ENCODE data around the gene PPP1R1B.

PPP1R1B gene

DNA sequence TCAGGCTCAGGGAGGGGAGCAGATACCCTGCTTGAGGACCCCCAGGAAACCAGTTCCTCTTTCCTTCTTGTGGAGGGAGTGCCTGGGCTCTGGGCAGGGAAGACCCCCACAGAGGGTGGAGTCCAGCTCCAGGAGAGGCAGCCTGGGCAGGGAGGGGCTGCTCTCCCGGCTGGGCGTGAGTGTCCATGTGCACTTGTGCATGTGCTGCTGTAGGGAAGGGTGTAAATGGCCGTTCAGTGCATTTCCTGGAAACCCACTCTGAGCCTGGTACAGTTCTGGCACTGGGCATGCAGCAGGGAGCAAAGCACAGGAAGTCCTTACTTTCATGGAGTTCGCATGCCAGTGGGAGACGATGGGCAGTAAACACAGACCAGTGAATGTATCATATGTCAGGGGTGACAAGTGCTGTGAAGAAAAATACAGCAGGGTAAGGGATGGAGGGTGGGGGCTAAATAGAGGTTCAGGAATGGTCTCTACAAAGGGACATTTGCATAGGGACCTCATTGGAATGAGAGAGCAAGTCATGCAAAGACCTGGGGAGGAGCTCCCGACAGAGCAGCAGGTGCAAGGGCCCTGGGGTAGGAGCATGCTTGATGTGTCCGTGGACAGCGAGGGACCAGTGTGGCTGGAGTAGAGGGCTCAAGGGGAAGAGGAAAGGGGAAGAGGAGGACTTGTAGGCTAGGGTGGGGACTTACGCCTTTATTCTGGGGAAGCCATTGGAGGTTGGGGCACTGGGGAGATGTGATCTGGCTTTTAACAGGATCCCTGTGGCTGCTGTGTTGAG lies 15.7 kb downstream of the PPP1R1B start:
- DNase-seq (ENCODE audit: low spot score) = no peak
- TF ChIP-seq, protein P1, sequence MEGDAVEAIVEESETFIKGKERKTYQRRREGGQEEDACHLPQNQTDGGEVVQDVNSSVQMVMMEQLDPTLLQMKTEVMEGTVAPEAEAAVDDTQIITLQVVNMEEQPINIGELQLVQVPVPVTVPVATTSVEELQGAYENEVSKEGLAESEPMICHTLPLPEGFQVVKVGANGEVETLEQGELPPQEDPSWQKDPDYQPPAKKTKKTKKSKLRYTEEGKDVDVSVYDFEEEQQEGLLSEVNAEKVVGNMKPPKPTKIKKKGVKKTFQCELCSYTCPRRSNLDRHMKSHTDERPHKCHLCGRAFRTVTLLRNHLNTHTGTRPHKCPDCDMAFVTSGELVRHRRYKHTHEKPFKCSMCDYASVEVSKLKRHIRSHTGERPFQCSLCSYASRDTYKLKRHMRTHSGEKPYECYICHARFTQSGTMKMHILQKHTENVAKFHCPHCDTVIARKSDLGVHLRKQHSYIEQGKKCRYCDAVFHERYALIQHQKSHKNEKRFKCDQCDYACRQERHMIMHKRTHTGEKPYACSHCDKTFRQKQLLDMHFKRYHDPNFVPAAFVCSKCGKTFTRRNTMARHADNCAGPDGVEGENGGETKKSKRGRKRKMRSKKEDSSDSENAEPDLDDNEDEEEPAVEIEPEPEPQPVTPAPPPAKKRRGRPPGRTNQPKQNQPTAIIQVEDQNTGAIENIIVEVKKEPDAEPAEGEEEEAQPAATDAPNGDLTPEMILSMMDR (IDR thresholded peaks at IDR 0.05; ENCODE audit: extremely low read depth, missing control alignments) = no peak

DNA sequence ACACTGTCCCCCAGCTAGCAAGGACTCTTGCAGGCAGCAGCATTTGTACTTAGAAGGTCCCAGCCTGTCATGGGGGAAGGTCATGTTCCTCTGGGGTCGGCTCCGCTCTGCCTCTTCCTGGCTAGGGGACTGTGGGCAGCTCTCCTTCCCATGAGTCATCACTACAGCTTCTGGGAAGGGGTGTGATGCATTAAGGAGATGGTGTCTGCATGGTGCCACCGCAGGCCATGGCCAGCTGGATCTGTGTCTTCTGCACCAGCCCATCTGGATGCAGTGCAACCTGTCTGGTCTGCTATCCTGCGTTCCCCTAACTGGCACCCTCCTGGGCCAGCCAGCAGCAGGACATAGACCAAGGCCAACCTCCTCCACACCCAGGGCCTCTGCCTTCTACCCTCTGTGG lies 16.5 kb downstream of the PPP1R1B start:
- no peak for DNase-seq (ENCODE audit: low spot score)
- TF ChIP-seq, protein P1 (IDR thresholded peaks at IDR 0.05; ENCODE audit: extremely low read depth, missing control alignments) = no peak

DNA sequence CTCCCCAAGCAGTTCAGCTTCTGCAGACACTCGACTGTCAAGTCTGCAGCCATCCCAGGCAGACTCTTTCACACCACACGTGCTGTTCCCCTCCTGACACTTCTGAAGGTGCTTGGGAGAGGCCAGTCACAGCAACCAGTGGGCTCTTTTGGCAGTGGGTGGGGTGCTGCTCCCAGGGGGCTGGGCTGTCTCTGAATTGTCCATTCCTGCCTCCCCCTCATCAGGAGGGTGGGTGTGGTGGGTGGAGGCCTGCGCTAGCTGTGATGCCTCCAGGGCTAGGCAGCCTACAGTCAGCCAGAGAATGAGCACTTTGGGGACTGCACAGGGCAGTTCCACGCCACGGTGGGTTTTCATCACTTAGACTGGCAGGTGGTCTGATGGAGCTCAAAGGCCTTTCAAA lies 20.5 kb downstream of the PPP1R1B start:
- no peak for DNase-seq (ENCODE audit: low spot score)
- TF ChIP-seq, protein P1 (IDR thresholded peaks at IDR 0.05; ENCODE audit: extremely low read depth, missing control alignments) = no peak

DNA sequence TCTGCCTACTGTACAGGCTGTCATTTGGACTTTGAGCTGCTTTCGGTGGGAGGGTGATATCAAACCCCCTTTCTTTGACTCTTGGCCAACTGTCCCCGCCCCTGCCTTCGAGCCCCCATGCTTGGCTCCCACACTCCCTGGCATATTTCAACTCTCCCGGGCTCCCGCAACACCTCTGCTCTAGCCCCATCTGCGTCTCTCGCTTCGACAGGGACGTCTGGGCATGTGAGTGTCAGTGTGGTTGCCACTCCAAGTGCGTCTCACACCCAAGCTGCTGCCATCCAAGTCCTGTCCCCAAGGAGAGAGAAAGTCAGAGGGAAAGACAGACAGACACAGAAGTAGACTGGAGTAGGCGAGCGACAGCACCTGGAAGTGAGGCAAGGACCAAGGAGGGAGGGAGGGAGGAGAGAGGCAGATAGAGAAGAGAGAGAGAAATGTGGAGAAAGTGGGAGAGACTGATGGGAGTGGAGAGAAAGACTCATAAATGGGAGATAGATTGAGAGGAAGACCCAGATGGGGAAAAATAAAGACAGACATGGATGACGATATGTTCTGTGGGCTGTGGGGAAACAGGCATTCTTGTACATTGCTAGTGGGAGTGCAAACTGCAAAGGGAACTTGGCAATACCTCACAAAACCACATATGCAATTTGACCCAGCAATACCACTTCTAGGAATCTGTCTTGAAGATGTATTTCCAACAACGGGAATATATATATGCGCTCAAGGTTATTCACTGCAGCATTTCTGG lies 22.0 kb downstream of the PPP1R1B start:
- no peak for DNase-seq (ENCODE audit: low spot score)
- TF ChIP-seq, protein P1 (IDR thresholded peaks at IDR 0.05; ENCODE audit: extremely low read depth, missing control alignments) = no peak

DNA sequence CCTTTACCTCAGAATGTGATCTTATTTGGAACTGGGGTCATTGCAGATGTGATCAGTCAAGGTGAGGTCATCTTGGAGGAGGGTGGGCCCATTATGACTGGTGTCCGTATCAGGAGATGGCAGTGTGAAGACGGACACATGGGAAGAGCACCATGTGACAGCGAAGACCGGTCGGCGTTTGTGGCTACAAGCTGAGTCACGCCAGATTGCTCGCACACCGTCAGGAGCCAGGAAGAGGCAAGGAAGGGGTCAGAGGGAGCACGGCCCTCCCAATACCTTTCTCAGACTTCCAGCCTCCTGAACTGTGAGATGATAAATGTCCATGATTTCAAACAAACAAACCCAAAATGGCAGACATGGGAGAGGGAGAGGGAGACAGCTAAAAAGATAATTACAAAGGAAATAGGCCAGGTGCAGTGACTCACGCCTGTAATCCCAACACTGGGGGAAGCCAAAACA lies 23.4 kb downstream of the PPP1R1B start:
- no peak for DNase-seq (ENCODE audit: low spot score)
- TF ChIP-seq, protein P1 (IDR thresholded peaks at IDR 0.05; ENCODE audit: extremely low read depth, missing control alignments) = no peak

DNA sequence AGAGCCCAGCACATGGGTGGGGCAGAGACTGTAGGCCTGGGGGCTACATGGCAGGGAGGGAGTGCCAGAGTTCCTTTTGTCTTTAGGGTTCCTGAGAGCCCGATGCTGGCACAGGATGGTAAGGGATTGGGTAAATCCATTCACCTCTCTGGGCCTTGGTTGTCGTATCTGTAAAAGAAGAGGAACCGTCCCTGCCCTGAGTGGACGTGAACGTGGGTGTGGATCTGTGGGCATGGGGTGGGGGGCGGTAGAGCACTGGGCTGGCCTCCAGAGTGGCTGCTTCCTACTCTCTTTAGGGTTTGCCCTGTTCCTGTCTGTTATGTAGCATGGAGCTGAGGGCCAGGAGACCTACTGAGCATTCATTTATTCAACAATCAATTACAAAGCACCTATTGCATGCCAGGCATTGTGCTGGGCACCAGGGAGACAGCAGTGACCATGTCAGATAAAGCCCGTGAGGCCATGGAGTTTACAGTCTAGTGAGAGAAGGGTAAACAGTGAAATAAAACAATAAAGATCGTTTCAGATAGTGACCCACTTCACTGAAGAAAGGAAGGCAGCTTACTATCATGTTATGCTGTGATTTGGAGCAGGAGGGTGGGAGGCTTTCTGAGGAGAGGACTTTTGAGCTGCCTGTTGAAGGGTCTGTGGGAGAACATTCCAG lies 25.3 kb downstream of the PPP1R1B start:
- TF ChIP-seq, protein P1 (IDR thresholded peaks at IDR 0.05; ENCODE audit: extremely low read depth, missing control alignments) = no peak

More for the DNA sequence above, 25.3 kb downstream of the PPP1R1B start:
- no peak for DNase-seq (ENCODE audit: low spot score)

All from GM20000 (cell line).